ENCODE measurements around the gene SMTNL1.

GRCh38 chr11:57545883-57546282 is 8.5 kb downstream of the SMTNL1 start:
- TF ChIP-seq GABPA (IDR thresholded peaks at IDR 0.05; ENCODE audit: low read depth) (no peak), POLR2AphosphoS5 (IDR thresholded peaks at IDR 0.05; ENCODE audit: low read depth, low read length) (no peak), SIN3A (IDR thresholded peaks at IDR 0.05; ENCODE audit: borderline replicate concordance, low read depth, low read length) (no peak)

Measured in SK-N-SH (cell line).